Small intestine (tissue), 7 donors: ENCODE data around the gene BCAS3. TPM values are rescaled to one million over a fixed set of nuclear protein-coding genes. Genes with fewer than 3 reads are reported as not detected.
"Not testable (repeated sequence)": the region's sequence is repeated elsewhere in the genome, so short reads cannot be mapped to it uniquely, and the experiment has no call there.

ENCODE experiments used
- DNase-seq, 2 donors: peaks; one replicate each; pipeline versions ENCODE4 v3.0.0 to v3.0.0-alpha.2; 2013
- FAIRE-seq: peaks from 2 replicates; lab custom pipeline; 2012; peaks lifted over from hg19 to GRCh38; lab: Jason Lieb, UNC
- H3K27ac ChIP-seq, 3 donors: one replicate each; pipeline ENCODE4 v1.5.1; 2013; ENCODE audit warnings: low read length in 2 of 3, mild to moderate bottlenecking in 2 of 3, control low read depth in 1 of 3, inconsistent platforms in 1 of 3, low read depth in 1 of 3, moderate library complexity in 1 of 3
- H3K27me3 ChIP-seq, 3 donors: one replicate each; pipeline ENCODE4 v1.6.1; 2013; ENCODE audit warnings: low read length in 3 of 3, inconsistent platforms in 1 of 3; ENCODE audit not compliant: control insufficient read depth in 3 of 3, insufficient read depth in 3 of 3
- H3K36me3 ChIP-seq, 3 donors: one replicate each; pipeline ENCODE4 v1.6.1; 2013; ENCODE audit warnings: low read length in 3 of 3, inconsistent platforms in 1 of 3, low read depth in 1 of 3, mild to moderate bottlenecking in 1 of 3, moderate library complexity in 1 of 3; ENCODE audit not compliant: control insufficient read depth in 3 of 3, insufficient read depth in 2 of 3
- H3K4me1 ChIP-seq, 3 donors: one replicate each; pipeline ENCODE4 v1.6.1; 2013; ENCODE audit warnings: low read length in 2 of 3, inconsistent platforms in 1 of 3, low read depth in 1 of 3, mild to moderate bottlenecking in 1 of 3, moderate library complexity in 1 of 3; ENCODE audit not compliant: control insufficient read depth in 3 of 3, insufficient read depth in 2 of 3
- H3K4me3 ChIP-seq, 3 donors: one replicate each; pipeline ENCODE4 v1.5.1; 2013; ENCODE audit warnings: low read length in 3 of 3, control low read depth in 1 of 3, inconsistent platforms in 1 of 3, low read depth in 1 of 3, mild to moderate bottlenecking in 1 of 3, moderate library complexity in 1 of 3
- H3K9me3 ChIP-seq, 2 donors: one replicate each; pipeline ENCODE4 v1.6.1; 2013; ENCODE audit warnings: low read depth in 1 of 2, low read length in 1 of 2; ENCODE audit not compliant: control insufficient read depth in 2 of 2, insufficient read depth in 1 of 2
- WGBS, 3 donors: extraction: QIAGEN DNeasy Blood & Tissue Kit; methylation state at CpG; one replicate each; pipeline ENCODE4 v1.1.7; 2013; 5-methylcytosine and 5-hydroxymethylcytosine counted together
- polyA plus RNA-seq, 4 donors: library from polyadenylated mRNA; stranded (reverse) in 3 of 4; unstranded in 1 of 4; fragments of 200-250 nt in 3 of 4; fragments of 120-200 nt in 1 of 4; gene quantifications; one replicate each; pipeline versions ENCODE4 v1.2.1 to v1.2.3, GENCODE V29; 2013
- donor health status: healthy with polysubstance abuse.
- donor health status: control.
- donor health status: control.
- donor health status: Bipolar disorder and iron deficiency.
- donor health status: healthy.

BCAS3 gene
- polyA plus RNA-seq, 4 donors: 4.4 to 10.5 (median 4.8) TPM

- not testable (repeated sequence) for H3K27ac ChIP-seq, FAIRE-seq, H3K27me3 ChIP-seq, H3K36me3 ChIP-seq, H3K4me1 ChIP-seq, DNase-seq, H3K9me3 ChIP-seq, H3K4me3 ChIP-seq
- 82 to 87% (median 82%) methylated on average over 8 of the region's 8 CpGs for WGBS, 3 donors
Observed at GRCh38 chr17:61244988-61245387, 567.3 kb downstream of the BCAS3 start.

GRCh38 chr17:61245706-61246135, 568.1 kb downstream of the BCAS3 start:
- FAIRE-seq (no peak), DNase-seq (no peak)
- Histone ChIP-seq H3K4me3 (no peak overlapping the region), H3K27ac (no peak overlapping the region), H3K27me3 (no peaks in the 10 kb centered on the region), H3K36me3 (no peaks in the 10 kb centered on the region), H3K9me3 (no peaks in the 10 kb centered on the region), H3K4me1 (peaks cover 0 to 11% (median 7%) of the 10 kb centered on the region in 3 donors)
- WGBS, 3 donors: 83 to 91% (median 89%) methylated on average over 3 of the region's 3 CpGs

GRCh38 chr17:61247439-61247838, 569.8 kb downstream of the BCAS3 start:
- 68 to 71% (median 69%) methylated on average over 3 of the region's 3 CpGs for WGBS, 3 donors
- Histone ChIP-seq H3K4me1 (peaks cover 0 to 11% (median 10%) of the 10 kb centered on the region in 3 donors), H3K9me3 (no peaks in the 10 kb centered on the region), H3K4me3 (no peak overlapping the region), H3K27ac (peak overlapping the region in 1 of 3 donors; percentile 8), H3K36me3 (no peaks in the 10 kb centered on the region), H3K27me3 (no peaks in the 10 kb centered on the region)
- DNase-seq: no peak
- FAIRE-seq: no peak

GRCh38 chr17:61248399-61248798, 570.7 kb downstream of the BCAS3 start:
- peak; percentile 89 to 96 for DNase-seq

GRCh38 chr17:61249649-61250299, 572.1 kb downstream of the BCAS3 start:
- WGBS, 3 donors: 80 to 86% (median 83%) methylated on average over 4 of the region's 4 CpGs
- FAIRE-seq: no peak
- no peak overlapping the region for H3K4me3 ChIP-seq

More at GRCh38 chr17:61248399-61248798, 570.7 kb downstream of the BCAS3 start:
- Histone ChIP-seq H3K36me3 (no peaks in the 10 kb centered on the region), H3K27me3 (no peaks in the 10 kb centered on the region), H3K4me3 (no peak overlapping the region), H3K27ac (peak overlapping the region in 2 of 3 donors; percentile 3 to 11), H3K4me1 (peaks cover 0 to 14% (median 11%) of the 10 kb centered on the region in 3 donors), H3K9me3 (no peaks in the 10 kb centered on the region)
- no peak for FAIRE-seq
- 45 to 75% (median 58%) methylated on average over 2 of the region's 2 CpGs for WGBS, 3 donors

GRCh38 chr17:61250335-61250890, 572.8 kb downstream of the BCAS3 start:
- FAIRE-seq: no peak
- Histone ChIP-seq H3K4me1 (peaks cover 0 to 14% (median 11%) of the 10 kb centered on the region in 3 donors), H3K36me3 (no peaks in the 10 kb centered on the region), H3K4me3 (no peak overlapping the region), H3K9me3 (no peaks in the 10 kb centered on the region), H3K27me3 (no peaks in the 10 kb centered on the region), H3K27ac (peak overlapping the region in 1 of 3 donors; percentile 55)
- DNase-seq: no peak
- 50 to 66% (median 55%) methylated on average over 6 of the region's 6 CpGs for WGBS, 3 donors

More at GRCh38 chr17:61249649-61250299, 572.1 kb downstream of the BCAS3 start:
- DNase-seq: no peak
- no peaks in the 10 kb centered on the region for H3K27me3 ChIP-seq
- H3K36me3 ChIP-seq: no peaks in the 10 kb centered on the region
- peaks cover 0 to 14% (median 11%) of the 10 kb centered on the region in 3 donors for H3K4me1 ChIP-seq
- peak overlapping the region in 1 of 3 donors; percentile 54 for H3K27ac ChIP-seq
- no peaks in the 10 kb centered on the region for H3K9me3 ChIP-seq

- no peak for FAIRE-seq
Observed at GRCh38 chr17:61251939-61252865, 574.6 kb downstream of the BCAS3 start.

GRCh38 chr17:61253362-61253761, 575.7 kb downstream of the BCAS3 start:
- Histone ChIP-seq H3K27ac (peak overlapping the region in 1 of 3 donors; percentile 50), H3K9me3 (no peaks in the 10 kb centered on the region), H3K36me3 (no peaks in the 10 kb centered on the region), H3K4me1 (peaks cover 0 to 8% (median 7%) of the 10 kb centered on the region in 3 donors), H3K4me3 (no peak overlapping the region), H3K27me3 (no peaks in the 10 kb centered on the region)
- 80 to 87% (median 80%) methylated on average over 3 of the region's 3 CpGs for WGBS, 3 donors
- FAIRE-seq: no peak
- DNase-seq: no peak

More at GRCh38 chr17:61251939-61252865, 574.6 kb downstream of the BCAS3 start:
- H3K4me3 ChIP-seq: no peak overlapping the region
- no peaks in the 10 kb centered on the region for H3K9me3 ChIP-seq
- H3K4me1 ChIP-seq: peaks cover 0 to 14% (median 11%) of the 10 kb centered on the region in 3 donors
- H3K27me3 ChIP-seq: no peaks in the 10 kb centered on the region
- no peaks in the 10 kb centered on the region for H3K36me3 ChIP-seq
- DNase-seq: peak; percentile 16 to 58
- 27 to 40% (median 33%) methylated on average over 10 of the region's 10 CpGs for WGBS, 3 donors
- H3K27ac ChIP-seq: peak overlapping the region in 2 of 3 donors; percentile 12 to 83
